Esophagus muscularis mucosa (tissue), 4 donors: ENCODE measurements around the gene CPNE8. TPM values are rescaled to one million over a fixed set of nuclear protein-coding genes. Genes with fewer than 3 reads are reported as not detected.
A peak's percentile ranks its signal among the peaks of the same experiment; 100 is the strongest.

Experiments
- DNase-seq: peaks from one replicate; pipeline ENCODE4 v3.0.0-alpha.2; 2017; ENCODE audit errors: extremely low spot score
- H3K27ac ChIP-seq, 4 donors: fragments of 200-600 bp; sonication (generic); replicated peaks in 1 of 4; 1 replicate in 3 of 4; 2 replicates in 1 of 4; pipeline ENCODE4 v1.5.1; 2016 to 2019; ENCODE audit warnings: mild to moderate bottlenecking in 1 of 4
- H3K27me3 ChIP-seq, 4 donors: fragments of 200-600 bp; sonication (generic); one replicate each; pipeline versions ENCODE4 v1.5.1 to v1.6.0; 2016 to 2019
- H3K36me3 ChIP-seq, 4 donors: fragments of 200-600 bp; sonication (generic); one replicate each; pipeline ENCODE4 v1.5.1; 2016 to 2019
- H3K4me1 ChIP-seq, 4 donors: fragments of 200-600 bp; sonication (generic); one replicate each; pipeline ENCODE4 v1.5.1; 2016 to 2019
- H3K4me3 ChIP-seq, 4 donors: fragments of 200-600 bp; sonication (generic); 1 replicate in 2 of 4; 2 replicates in 2 of 4; pipeline ENCODE4 v1.5.1; 2016 to 2019; ENCODE audit warnings: mild to moderate bottlenecking in 4 of 4, moderate library complexity in 1 of 4
- H3K9me3 ChIP-seq, 4 donors: fragments of 200-600 bp; sonication (generic); 1 replicate in 3 of 4; 2 replicates in 1 of 4; pipeline ENCODE4 v1.5.1; 2016 to 2019
- CTCF ChIP-seq, 3 experiments: fragments of 200-600 bp in 2 of 3; fragments of 450-650 bp in 1 of 3; sonication (generic) in 2 of 3; IDR thresholded peaks; one replicate each; pipeline ENCODE4 v1.5.1; 2017 to 2019; ENCODE audit warnings: antibody characterized with exemption in 3 of 3, mild to moderate bottlenecking in 2 of 3, moderate library complexity in 1 of 3
- EP300 ChIP-seq: sonication (generic); formaldehyde crosslinking; IDR thresholded peaks from one replicate; pipeline ENCODE4 v1.6.1; 2017; ENCODE audit warnings: antibody characterized with exemption
- POLR2A ChIP-seq: fragments of 450-650 bp; IDR thresholded peaks from one replicate; pipeline ENCODE4 v1.6.1; 2017; ENCODE audit warnings: antibody characterized with exemption, moderate library complexity, mild to moderate bottlenecking, low read depth
- POLR2AphosphoS5 ChIP-seq, 2 donors: sonication (generic); formaldehyde crosslinking; IDR thresholded peaks; one replicate each; pipeline ENCODE4 v1.6.1; 2017; ENCODE audit warnings: antibody characterized with exemption in 2 of 2
- WGBS: methylation state at CpG from one replicate; pipeline ENCODE4 v1.1.5; 2018; 5-methylcytosine and 5-hydroxymethylcytosine counted together
- intact Hi-C: fragments of 100-400 bp; cut with DNase I; formaldehyde crosslinking; loops from one replicate; pipeline ENCODE4 v1.15.1; 2023
- total RNA-seq, 4 donors: library from RNA; depleted of rRNA; stranded (reverse); fragments of >200 nt; gene quantifications; one replicate each; pipeline versions ENCODE4 v1.1.0 to v1.2.1, GENCODE V29; 2016

Gene CPNE8
- total RNA-seq, 4 donors from 2014 or later = 12.8 to 34.0 (median 21.3) TPM

- intact Hi-C loops = no loop called here
- Histone ChIP-seq H3K4me1 (no peaks in the 10 kb centered on the region), H3K4me3 (no peak overlapping the region), H3K27me3 (no peaks in the 10 kb centered on the region), H3K27ac (no peak overlapping the region), H3K9me3 (no peaks in the 10 kb centered on the region), H3K36me3 (no peaks in the 10 kb centered on the region)
- no peak for TF ChIP-seq POLR2AphosphoS5 (IDR thresholded peaks at IDR 0.05)
- TF ChIP-seq CTCF (IDR thresholded peaks at IDR 0.05) = peak; percentile 26 to 54 (median 31)
- no peak for TF ChIP-seq POLR2A
- no peak for TF ChIP-seq EP300
- DNase-seq = no peak
- 22% methylated on average over 2 of the region's 2 CpGs for WGBS
These were observed 15.8 kb upstream of the CPNE8 start for GRCh38 chr12:38921025-38921677.

DNA sequence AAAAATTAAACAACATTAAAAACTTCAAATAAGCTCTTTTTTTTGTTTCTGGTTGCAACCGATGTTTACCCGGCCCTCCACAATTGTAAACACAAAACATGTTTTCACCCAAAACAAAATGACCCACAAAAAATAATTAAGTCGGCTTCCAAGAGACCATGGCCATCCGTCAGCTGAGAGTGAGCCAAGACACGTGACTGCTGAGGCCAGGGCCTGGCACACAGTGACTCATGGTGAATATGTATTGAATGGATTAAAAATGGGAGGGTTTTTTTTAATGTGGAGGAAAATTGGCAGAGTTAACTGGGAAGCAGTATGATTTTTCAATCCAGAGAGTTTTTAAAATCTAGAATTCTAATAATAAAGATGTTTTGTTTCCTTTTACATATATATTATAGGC lies 13.8 kb upstream of the CPNE8 start:
- WGBS = 76% methylated on average over 5 of the region's 5 CpGs
- intact Hi-C loops = loop anchor here (5.0 kb wide), 1 partner anchor 572 kb away; no protein-coding TSS in a partner anchor
- TF ChIP-seq POLR2AphosphoS5 (IDR thresholded peaks at IDR 0.05) = no peak
- no peak for TF ChIP-seq EP300
- TF ChIP-seq POLR2A = no peak
- TF ChIP-seq CTCF (IDR thresholded peaks at IDR 0.05) = no peak

GRCh38 chr12:38915429-38916182 lies 10.2 kb upstream of the CPNE8 start:
- no peak overlapping the region for H3K4me3 ChIP-seq
- no peak for DNase-seq
- 76% methylated on average over 3 of the region's 3 CpGs for WGBS
- no peaks in the 10 kb centered on the region for H3K4me1 ChIP-seq
- TF ChIP-seq CTCF (IDR thresholded peaks at IDR 0.05) = no peak
- no peak for TF ChIP-seq POLR2AphosphoS5 (IDR thresholded peaks at IDR 0.05)
- TF ChIP-seq POLR2A = no peak
- no peak for TF ChIP-seq EP300
- H3K27me3 ChIP-seq = no peaks in the 10 kb centered on the region
- intact Hi-C loops = loop anchor here (5.0 kb wide), 1 partner anchor 568 kb away; no protein-coding TSS in a partner anchor
- no peaks in the 10 kb centered on the region for H3K9me3 ChIP-seq
- H3K27ac ChIP-seq = no peak overlapping the region
- no peaks in the 10 kb centered on the region for H3K36me3 ChIP-seq

More for the DNA sequence above, 13.8 kb upstream of the CPNE8 start:
- H3K4me3 ChIP-seq = no peak overlapping the region
- DNase-seq = no peak
- H3K36me3 ChIP-seq = no peaks in the 10 kb centered on the region
- no peaks in the 10 kb centered on the region for H3K9me3 ChIP-seq
- H3K4me1 ChIP-seq = no peaks in the 10 kb centered on the region
- H3K27ac ChIP-seq = no peak overlapping the region
- no peaks in the 10 kb centered on the region for H3K27me3 ChIP-seq

DNA sequence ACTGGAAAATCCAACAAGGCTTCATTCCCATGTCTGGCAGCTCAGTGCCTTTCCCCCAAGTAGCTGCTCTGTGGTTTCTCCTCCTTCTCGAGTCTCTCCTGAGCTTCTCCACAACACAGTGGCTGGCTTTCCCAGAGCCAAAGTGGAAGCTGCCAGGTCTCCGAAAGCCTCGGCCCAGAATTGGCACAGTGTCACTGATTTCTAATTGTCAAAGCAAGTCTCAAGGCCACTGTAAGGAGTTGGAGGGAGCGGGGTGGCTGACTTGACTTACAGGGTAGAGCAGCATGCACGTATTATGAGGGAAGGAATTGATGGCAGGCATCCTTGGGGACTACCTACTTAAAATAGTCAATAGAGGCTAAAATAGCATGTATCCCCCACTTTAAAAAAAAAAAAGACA lies 6.7 kb upstream of the CPNE8 start:
- H3K27me3 ChIP-seq = no peaks in the 10 kb centered on the region
- 85% methylated on average over 5 of the region's 5 CpGs for WGBS
- H3K27ac ChIP-seq = no peak overlapping the region
- H3K36me3 ChIP-seq = no peaks in the 10 kb centered on the region
- DNase-seq = no peak
- intact Hi-C loops = no loop called here
- no peak for TF ChIP-seq POLR2AphosphoS5 (IDR thresholded peaks at IDR 0.05)
- no peak for TF ChIP-seq CTCF (IDR thresholded peaks at IDR 0.05)
- TF ChIP-seq POLR2A = no peak
- TF ChIP-seq EP300 = no peak
- H3K9me3 ChIP-seq = no peaks in the 10 kb centered on the region
- no peak overlapping the region for H3K4me3 ChIP-seq
- H3K4me1 ChIP-seq = peaks cover 1 to 4% (median 3%) of the 10 kb centered on the region in 4 donors
